ENCODE results near the gene STAB1.
A peak's percentile ranks its signal among the peaks of the same experiment; 100 is the strongest.

STAB1 gene, protein sequence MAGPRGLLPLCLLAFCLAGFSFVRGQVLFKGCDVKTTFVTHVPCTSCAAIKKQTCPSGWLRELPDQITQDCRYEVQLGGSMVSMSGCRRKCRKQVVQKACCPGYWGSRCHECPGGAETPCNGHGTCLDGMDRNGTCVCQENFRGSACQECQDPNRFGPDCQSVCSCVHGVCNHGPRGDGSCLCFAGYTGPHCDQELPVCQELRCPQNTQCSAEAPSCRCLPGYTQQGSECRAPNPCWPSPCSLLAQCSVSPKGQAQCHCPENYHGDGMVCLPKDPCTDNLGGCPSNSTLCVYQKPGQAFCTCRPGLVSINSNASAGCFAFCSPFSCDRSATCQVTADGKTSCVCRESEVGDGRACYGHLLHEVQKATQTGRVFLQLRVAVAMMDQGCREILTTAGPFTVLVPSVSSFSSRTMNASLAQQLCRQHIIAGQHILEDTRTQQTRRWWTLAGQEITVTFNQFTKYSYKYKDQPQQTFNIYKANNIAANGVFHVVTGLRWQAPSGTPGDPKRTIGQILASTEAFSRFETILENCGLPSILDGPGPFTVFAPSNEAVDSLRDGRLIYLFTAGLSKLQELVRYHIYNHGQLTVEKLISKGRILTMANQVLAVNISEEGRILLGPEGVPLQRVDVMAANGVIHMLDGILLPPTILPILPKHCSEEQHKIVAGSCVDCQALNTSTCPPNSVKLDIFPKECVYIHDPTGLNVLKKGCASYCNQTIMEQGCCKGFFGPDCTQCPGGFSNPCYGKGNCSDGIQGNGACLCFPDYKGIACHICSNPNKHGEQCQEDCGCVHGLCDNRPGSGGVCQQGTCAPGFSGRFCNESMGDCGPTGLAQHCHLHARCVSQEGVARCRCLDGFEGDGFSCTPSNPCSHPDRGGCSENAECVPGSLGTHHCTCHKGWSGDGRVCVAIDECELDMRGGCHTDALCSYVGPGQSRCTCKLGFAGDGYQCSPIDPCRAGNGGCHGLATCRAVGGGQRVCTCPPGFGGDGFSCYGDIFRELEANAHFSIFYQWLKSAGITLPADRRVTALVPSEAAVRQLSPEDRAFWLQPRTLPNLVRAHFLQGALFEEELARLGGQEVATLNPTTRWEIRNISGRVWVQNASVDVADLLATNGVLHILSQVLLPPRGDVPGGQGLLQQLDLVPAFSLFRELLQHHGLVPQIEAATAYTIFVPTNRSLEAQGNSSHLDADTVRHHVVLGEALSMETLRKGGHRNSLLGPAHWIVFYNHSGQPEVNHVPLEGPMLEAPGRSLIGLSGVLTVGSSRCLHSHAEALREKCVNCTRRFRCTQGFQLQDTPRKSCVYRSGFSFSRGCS (N-terminal part only)

GRCh38 chr3:52494886-52495495 is at the start of gene STAB1:
Gene STAB1 (plus strand): TSS chr3:52495338. CDS start chr3:52495414, 76 bp downstream.
- no peaks in the 10 kb centered on the region for H3K9me3 Mint-ChIP-seq
- H3K27me3 Mint-ChIP-seq, result no peaks in the 10 kb centered on the region
- peaks cover 9% of the 10 kb centered on the region for H3K4me1 Mint-ChIP-seq (ENCODE audit: low read depth)
- peaks cover 15% of the 10 kb centered on the region for H3K36me3 Mint-ChIP-seq (ENCODE audit: low read depth)
- H3K27ac Mint-ChIP-seq, result no peak within 1 kb of the TSS
- H3K4me3 Mint-ChIP-seq, result no peak within 1 kb of the TSS

DNA sequence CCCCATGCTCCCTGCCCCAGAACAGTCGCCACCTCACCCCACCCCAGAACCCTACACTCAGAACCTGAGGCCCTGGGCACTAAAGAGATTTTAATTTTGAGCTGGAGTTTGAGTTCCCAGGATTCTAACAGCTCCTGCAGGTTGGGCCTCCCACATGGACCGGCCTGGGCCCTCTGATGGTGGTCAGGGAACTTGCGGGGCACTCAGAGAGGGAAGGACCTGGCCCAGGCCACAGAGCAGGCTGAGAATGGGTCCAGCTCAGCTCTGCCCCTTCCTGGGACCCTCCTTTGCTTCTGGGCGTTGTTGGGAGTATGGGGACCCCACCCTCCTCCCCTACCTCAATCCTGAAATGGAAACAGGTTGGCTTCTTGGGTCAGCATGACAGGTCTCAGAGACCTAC is 49.1 kb upstream of the STAB1 start:
- Mint-ChIP-seq H3K9me3 (no peaks in the 10 kb centered on the region), H3K4me1 (ENCODE audit: low read depth) (no peaks in the 10 kb centered on the region), H3K27ac (no peak overlapping the region), H3K4me3 (no peak overlapping the region), H3K36me3 (ENCODE audit: low read depth) (no peaks in the 10 kb centered on the region), H3K27me3 (no peaks in the 10 kb centered on the region)

DNA sequence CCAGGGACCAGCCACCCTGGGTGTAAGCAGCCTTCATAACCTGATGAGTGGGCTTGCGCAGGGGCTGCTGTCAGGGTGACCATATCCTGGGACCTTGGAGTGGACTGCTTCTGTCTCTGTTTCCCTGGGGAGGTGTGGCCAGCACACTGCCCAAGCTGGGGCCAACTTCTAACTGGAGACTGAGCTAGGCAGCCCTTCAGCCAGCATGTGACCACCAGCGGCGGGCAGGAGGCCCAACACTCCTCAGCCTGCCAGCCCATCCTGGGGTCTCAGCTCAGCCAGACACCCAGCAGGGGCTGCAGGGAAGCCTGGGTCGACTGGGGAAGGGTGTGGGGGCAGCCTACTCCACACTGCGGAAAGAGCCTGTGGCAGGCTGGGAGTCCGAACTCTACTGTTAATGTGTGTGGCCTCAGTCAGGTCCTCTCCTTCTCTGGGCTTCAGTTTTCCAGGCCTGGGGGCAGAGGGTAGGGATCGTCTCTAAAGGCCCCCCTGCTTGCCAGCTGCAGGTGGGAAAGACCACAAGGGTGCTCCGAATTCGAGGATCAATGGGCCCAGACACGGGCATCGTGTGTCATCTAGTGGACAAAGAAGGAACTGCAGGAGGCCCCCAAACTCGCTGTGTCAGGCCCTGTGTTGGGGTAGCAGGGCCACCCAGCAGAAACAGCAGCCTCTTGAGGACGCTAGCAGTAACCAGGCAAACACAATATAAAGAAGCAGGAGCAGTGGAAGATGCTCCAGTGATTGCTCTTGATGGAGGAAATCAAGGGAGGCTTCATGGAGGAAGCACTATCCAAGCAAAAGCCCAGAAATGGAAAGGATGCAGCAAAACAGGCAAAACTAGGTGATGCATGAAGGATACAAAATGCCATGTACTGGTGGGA is 48.3 kb upstream of the STAB1 start:
- H3K4me1 Mint-ChIP-seq (ENCODE audit: low read depth), result no peaks in the 10 kb centered on the region
- no peaks in the 10 kb centered on the region for H3K36me3 Mint-ChIP-seq (ENCODE audit: low read depth)
- no peaks in the 10 kb centered on the region for H3K27me3 Mint-ChIP-seq
- H3K4me3 Mint-ChIP-seq, result no peak overlapping the region
- H3K27ac Mint-ChIP-seq, result no peak overlapping the region
- H3K9me3 Mint-ChIP-seq, result no peaks in the 10 kb centered on the region

DNA sequence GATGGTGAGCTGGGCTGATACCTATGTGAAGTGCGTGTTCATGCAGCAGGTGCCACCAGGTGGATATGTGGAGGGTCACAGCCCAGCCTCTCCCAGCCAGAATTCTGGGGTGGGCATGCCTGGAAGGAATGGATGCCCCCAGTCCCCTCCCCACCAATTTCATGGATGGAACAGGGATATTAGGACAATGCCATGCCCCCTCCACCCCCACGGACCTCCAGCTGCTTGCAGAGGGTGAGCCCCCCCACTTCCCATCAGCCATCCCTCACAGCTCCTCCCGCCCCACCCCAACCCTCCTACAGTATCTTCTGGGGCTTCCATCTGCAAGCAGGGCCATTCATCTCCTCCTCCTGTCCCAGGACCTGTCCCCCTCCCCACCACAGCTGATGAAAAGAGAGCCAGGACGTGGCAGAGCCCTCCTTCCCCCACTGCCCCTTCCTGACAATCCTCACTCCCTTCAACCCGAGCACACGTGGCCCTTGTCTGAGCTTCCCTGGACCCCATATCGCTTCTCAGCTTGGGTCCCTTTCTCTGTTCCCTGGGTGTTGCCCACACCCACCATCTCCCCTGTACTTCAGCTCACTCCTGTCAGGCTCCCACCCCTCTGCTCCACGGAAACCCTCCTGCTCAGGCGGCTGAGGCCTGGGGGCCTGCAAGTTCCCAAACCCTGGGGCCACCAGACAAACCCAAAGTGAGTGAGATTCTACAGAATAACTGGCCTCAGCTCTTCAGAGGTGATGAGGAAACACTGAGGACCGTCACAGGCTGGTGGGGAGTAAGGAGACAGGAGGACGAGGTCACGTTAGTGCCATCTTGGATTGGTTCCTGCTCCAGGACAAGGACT is 47.4 kb upstream of the STAB1 start:
- Mint-ChIP-seq H3K4me1 (ENCODE audit: low read depth) (no peaks in the 10 kb centered on the region), H3K36me3 (ENCODE audit: low read depth) (no peaks in the 10 kb centered on the region), H3K27me3 (no peaks in the 10 kb centered on the region), H3K4me3 (no peak overlapping the region), H3K9me3 (no peaks in the 10 kb centered on the region), H3K27ac (no peak overlapping the region)

DNA sequence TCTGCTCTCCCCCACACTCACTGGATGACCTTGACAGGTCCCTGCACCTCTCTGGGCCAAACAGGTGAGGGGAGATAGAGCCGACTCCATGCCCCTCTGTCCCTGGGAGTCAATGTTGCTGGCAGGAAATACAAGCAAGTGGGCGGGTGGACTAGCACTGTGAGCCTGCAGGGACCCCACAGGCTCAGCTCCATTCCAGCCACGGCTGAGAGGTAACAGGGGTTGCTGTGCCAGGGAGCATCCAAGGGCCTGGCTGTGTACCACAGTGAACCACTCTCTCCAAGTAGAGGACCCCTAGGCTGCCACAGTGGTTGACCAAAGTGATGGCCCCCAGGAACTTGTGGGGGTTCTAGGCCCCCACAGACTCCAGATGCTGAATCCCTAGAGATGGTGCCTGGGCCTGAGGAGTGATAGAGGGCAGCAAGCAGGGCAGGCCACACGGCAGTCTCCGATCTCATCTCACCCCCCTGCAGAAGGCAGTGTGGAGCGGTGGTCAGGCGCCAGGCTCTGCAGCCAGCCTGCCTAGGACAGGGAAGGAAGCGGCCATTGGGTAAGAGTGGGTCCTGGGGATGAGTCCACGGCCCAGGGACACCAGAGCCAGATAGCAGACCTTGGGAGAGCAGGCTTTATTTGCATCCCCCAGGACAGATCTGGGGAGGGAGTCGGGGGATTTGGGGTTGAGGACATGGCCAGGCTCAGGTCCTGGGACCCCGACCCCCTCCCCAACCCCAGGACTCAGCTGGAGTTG is 44.5 kb upstream of the STAB1 start:
- no peaks in the 10 kb centered on the region for H3K9me3 Mint-ChIP-seq
- H3K4me1 Mint-ChIP-seq (ENCODE audit: low read depth), result peaks cover 13% of the 10 kb centered on the region
- no peaks in the 10 kb centered on the region for H3K36me3 Mint-ChIP-seq (ENCODE audit: low read depth)
- H3K27ac Mint-ChIP-seq, result no peak overlapping the region
- H3K4me3 Mint-ChIP-seq, result no peak overlapping the region
- H3K27me3 Mint-ChIP-seq, result no peaks in the 10 kb centered on the region

GRCh38 chr3:52451237-52452083 is 43.7 kb upstream of the STAB1 start:
- H3K27me3 Mint-ChIP-seq, result no peaks in the 10 kb centered on the region
- H3K27ac Mint-ChIP-seq, result no peak overlapping the region
- H3K4me1 Mint-ChIP-seq (ENCODE audit: low read depth), result peaks cover 19% of the 10 kb centered on the region
- H3K36me3 Mint-ChIP-seq (ENCODE audit: low read depth), result no peaks in the 10 kb centered on the region
- no peaks in the 10 kb centered on the region for H3K9me3 Mint-ChIP-seq
- H3K4me3 Mint-ChIP-seq, result no peak overlapping the region

GRCh38 chr3:52452126-52452525 is 43.0 kb upstream of the STAB1 start:
- H3K27ac Mint-ChIP-seq, result no peak overlapping the region
- no peaks in the 10 kb centered on the region for H3K9me3 Mint-ChIP-seq
- no peaks in the 10 kb centered on the region for H3K36me3 Mint-ChIP-seq (ENCODE audit: low read depth)
- H3K27me3 Mint-ChIP-seq, result no peaks in the 10 kb centered on the region
- no peak overlapping the region for H3K4me3 Mint-ChIP-seq
- H3K4me1 Mint-ChIP-seq (ENCODE audit: low read depth), result peaks cover 26% of the 10 kb centered on the region

DNA sequence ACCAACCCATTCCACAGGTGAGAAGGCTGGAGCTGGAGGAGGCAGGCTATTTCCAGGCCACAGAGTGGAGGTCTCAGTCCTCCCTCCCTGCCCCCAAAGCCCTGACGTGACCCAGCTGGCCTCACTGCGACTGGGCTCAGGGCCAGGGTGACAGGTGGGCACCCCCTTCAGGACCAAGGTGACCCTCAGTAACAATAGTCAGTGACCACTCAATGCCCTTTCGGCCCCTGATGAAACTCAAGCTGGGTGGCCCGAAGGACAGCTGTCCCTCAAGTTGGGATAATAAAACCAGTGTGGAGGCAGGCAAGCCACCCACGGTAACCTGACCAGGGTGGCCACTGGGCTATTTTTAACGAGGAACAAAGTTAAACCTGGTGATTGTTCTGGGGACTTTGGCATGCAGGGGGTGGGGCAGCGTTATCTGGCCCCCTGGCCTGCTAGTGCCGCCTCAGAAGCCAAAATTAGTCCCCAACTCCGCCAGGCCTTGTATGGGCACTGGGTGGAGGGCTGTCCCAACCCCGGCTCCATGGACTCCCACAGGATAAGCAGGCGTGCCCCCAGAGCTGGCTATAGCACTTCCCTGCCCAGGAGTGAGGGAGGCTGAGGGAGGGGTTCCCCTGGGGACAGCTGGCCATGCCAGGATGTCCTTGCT is 42.4 kb upstream of the STAB1 start:
- peaks cover 4% of the 10 kb centered on the region for H3K36me3 Mint-ChIP-seq (ENCODE audit: low read depth)
- no peaks in the 10 kb centered on the region for H3K27me3 Mint-ChIP-seq
- H3K4me3 Mint-ChIP-seq, result no peak overlapping the region
- no peak overlapping the region for H3K27ac Mint-ChIP-seq
- H3K9me3 Mint-ChIP-seq, result no peaks in the 10 kb centered on the region
- H3K4me1 Mint-ChIP-seq (ENCODE audit: low read depth), result peaks cover 32% of the 10 kb centered on the region

- Mint-ChIP-seq H3K27me3 (no peaks in the 10 kb centered on the region), H3K4me1 (ENCODE audit: low read depth) (peaks cover 40% of the 10 kb centered on the region), H3K27ac (peak within 1 kb of the TSS; percentile 95), H3K36me3 (ENCODE audit: low read depth) (peaks cover 10% of the 10 kb centered on the region), H3K4me3 (peak within 1 kb of the TSS; percentile 90), H3K9me3 (no peaks in the 10 kb centered on the region)
Observed at GRCh38 chr3:52453496-52454249, 41.5 kb upstream of the STAB1 start, which contains the start of gene TNNC1. Gene TNNC1 (minus strand): TSS chr3:52454041. CDS start chr3:52454015, 26 bp downstream.

GRCh38 chr3:52454250-52454937 is 40.7 kb upstream of the STAB1 start:
- Mint-ChIP-seq H3K4me3 (peak overlapping the region; percentile 90), H3K27ac (peak overlapping the region; percentile 95), H3K4me1 (ENCODE audit: low read depth) (peaks cover 44% of the 10 kb centered on the region), H3K36me3 (ENCODE audit: low read depth) (peaks cover 17% of the 10 kb centered on the region), H3K9me3 (no peaks in the 10 kb centered on the region), H3K27me3 (no peaks in the 10 kb centered on the region)
